ENCODE results near the gene DGLUCY.

DGLUCY gene

DNA sequence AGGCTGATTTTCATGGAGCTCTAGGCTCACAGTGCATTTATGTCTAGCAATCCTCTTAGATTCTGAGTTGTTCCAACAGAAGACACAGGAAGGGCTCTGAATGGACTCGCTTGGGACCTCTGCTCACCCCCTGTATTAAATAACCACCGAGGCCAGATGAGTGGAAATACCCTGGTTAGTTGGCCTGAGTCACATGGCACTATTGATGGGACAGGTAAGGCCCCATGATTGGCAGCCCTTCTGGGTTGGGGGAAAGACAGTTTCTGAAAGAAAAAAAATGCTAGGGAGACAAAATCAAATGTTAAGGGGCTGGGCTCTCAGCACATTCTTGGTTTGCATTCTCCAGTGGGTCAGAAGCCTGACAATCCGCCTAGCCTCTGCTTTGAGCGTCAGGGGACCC is 14.8 kb downstream of the DGLUCY start:
- DNase-seq (ENCODE audit: insufficient read length, low spot score) (no peak), FAIRE-seq (no peak)
- TF ChIP-seq SPI1 (IDR thresholded peaks at IDR 0.05; ENCODE audit: low read depth, low read length) (no peak), POLR2A (IDR thresholded peaks at IDR 0.05; ENCODE audit: low read depth, low read length) (no peak), POLR2AphosphoS5 (IDR thresholded peaks at IDR 0.05; ENCODE audit: low read depth, low read length) (no peak), TAF1 (IDR thresholded peaks at IDR 0.05; ENCODE audit: low read depth, low read length) (no peak), PAX5 (IDR thresholded peaks at IDR 0.05; ENCODE audit: insufficient read depth, low read length, severe bottlenecking) (no peak), POU2F2 (IDR thresholded peaks at IDR 0.05; ENCODE audit: low read depth, low read length) (no peak)

DNA sequence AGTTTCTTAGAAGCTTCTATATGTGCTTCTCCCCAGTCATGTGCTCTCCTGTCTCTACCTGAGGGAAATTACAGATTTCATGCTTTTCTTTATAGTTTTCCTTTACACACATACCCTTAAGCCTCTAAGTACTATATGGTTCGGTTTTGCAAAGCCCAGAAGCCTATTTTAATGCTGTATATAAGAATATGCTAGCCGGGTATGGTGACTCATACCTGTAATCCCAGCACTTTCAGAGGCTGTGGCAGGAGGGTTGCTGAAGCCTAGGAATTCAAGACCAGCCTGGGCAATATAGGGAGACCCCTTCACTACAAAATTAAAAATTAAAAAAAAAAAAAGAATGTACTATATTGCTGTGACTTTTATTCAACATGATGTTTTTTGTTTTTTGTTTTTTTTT is 15.4 kb downstream of the DGLUCY start:
- DNase-seq (ENCODE audit: insufficient read length, low spot score) (no peak), FAIRE-seq (no peak)
- TF ChIP-seq POLR2A (IDR thresholded peaks at IDR 0.05; ENCODE audit: low read depth, low read length): no peak
- TF ChIP-seq SPI1 (IDR thresholded peaks at IDR 0.05; ENCODE audit: low read depth, low read length): no peak
- TF ChIP-seq POLR2AphosphoS5 (IDR thresholded peaks at IDR 0.05; ENCODE audit: low read depth, low read length): no peak
- no peak for TF ChIP-seq POU2F2 (IDR thresholded peaks at IDR 0.05; ENCODE audit: low read depth, low read length)
- TF ChIP-seq PAX5 (IDR thresholded peaks at IDR 0.05; ENCODE audit: insufficient read depth, low read length, severe bottlenecking): no peak
- no peak for TF ChIP-seq TAF1 (IDR thresholded peaks at IDR 0.05; ENCODE audit: low read depth, low read length)

DNA sequence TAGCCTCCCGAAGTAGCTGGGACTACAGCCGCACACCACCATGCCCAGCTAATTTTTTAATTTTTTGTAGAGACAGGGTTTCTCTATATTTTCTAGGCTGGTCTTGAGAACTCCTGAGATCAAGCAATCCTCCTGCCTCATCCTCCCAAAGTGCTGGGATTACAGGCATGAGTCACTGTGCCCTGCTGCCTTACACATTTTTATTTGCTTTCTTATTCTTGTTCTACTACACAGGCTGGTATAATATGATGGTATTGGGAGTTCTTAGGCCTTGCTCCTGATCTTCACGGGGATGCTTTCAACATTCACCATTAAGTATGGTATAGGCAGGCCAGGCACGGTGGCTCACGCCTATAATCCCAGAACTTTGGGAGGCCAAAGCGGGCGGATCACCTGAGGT is 21.2 kb downstream of the DGLUCY start:
- FAIRE-seq: no peak
- TF ChIP-seq TAF1 (IDR thresholded peaks at IDR 0.05; ENCODE audit: low read depth, low read length): no peak
- no peak for TF ChIP-seq PAX5 (IDR thresholded peaks at IDR 0.05; ENCODE audit: insufficient read depth, low read length, severe bottlenecking)
- TF ChIP-seq POU2F2 (IDR thresholded peaks at IDR 0.05; ENCODE audit: low read depth, low read length): no peak
- TF ChIP-seq POLR2A (IDR thresholded peaks at IDR 0.05; ENCODE audit: low read depth, low read length): no peak
- TF ChIP-seq POLR2AphosphoS5 (IDR thresholded peaks at IDR 0.05; ENCODE audit: low read depth, low read length): no peak
- TF ChIP-seq SPI1 (IDR thresholded peaks at IDR 0.05; ENCODE audit: low read depth, low read length): no peak
- DNase-seq (ENCODE audit: insufficient read length, low spot score): no peak

DNA sequence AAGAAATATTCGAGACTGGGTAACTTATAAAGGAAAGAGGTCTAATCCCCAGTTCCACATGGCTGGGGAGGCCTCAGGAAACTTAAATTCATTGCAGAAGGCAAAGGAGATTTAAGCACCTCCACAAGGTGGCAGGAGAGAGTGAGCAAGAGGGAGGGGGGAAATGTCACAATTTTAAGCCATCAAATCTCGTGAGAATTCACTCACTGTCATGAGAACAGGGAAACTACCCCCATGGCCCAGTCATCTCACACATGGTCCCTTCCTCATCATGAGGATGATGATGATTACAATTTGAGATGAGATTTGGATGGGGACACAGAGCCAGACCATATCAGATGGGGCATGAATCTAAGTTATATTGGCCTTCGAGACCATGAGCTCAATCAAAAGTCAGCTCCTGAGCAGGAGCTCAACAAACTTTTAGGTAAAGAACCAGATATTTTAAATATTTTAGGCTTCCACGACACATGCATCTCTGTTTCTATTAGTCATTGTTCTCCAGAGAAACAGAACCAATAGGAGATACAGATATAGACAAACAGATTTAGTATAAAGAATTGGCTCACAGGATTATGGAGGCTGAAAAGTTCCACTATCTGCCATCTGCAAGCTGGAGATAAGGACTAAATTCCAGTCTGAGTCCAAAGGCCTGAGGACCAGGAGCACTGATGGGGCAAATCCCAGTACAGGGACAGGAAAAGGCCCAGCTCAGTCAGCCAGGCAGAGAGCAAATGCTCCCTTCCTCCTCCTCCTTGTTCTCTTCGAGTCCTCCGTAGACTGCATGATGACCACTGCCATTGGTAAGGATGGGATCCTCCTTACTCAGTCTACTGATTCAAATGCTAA is 24.9 kb downstream of the DGLUCY start:
- TF ChIP-seq TAF1 (IDR thresholded peaks at IDR 0.05; ENCODE audit: low read depth, low read length) (no peak), PAX5 (IDR thresholded peaks at IDR 0.05; ENCODE audit: insufficient read depth, low read length, severe bottlenecking) (no peak), POLR2AphosphoS5 (IDR thresholded peaks at IDR 0.05; ENCODE audit: low read depth, low read length) (no peak), SPI1 (IDR thresholded peaks at IDR 0.05; ENCODE audit: low read depth, low read length) (no peak)
- FAIRE-seq (no peak), DNase-seq (ENCODE audit: insufficient read length, low spot score) (no peak)

DNA sequence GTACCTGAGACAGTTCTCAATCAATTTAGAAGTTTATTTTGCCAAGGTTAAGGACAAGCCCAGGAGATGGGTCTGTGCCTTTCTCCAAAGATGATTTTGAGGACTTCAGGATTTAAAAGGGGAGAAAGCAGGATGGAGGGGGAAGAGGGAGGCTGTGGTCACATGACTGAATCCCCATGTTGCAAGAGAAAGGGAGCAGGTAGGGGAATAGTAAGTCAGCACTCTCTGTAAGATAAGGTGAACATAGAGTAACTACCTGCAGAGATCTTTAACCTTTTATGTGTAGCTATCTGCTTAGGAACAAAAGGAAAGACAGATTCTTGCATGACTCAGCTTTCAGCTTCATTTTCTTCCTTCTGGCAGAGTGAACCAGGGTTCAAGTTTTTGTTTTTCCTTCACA is 25.9 kb downstream of the DGLUCY start:
- no peak for TF ChIP-seq TAF1 (IDR thresholded peaks at IDR 0.05; ENCODE audit: low read depth, low read length)
- TF ChIP-seq PAX5 (IDR thresholded peaks at IDR 0.05; ENCODE audit: insufficient read depth, low read length, severe bottlenecking): no peak
- TF ChIP-seq SPI1 (IDR thresholded peaks at IDR 0.05; ENCODE audit: low read depth, low read length): no peak
- no peak for TF ChIP-seq POLR2A (IDR thresholded peaks at IDR 0.05; ENCODE audit: low read depth, low read length)
- TF ChIP-seq POU2F2 (IDR thresholded peaks at IDR 0.05; ENCODE audit: low read depth, low read length): no peak
- no peak for TF ChIP-seq POLR2AphosphoS5 (IDR thresholded peaks at IDR 0.05; ENCODE audit: low read depth, low read length)
- DNase-seq (ENCODE audit: insufficient read length, low spot score) (no peak), FAIRE-seq (no peak)

DNA sequence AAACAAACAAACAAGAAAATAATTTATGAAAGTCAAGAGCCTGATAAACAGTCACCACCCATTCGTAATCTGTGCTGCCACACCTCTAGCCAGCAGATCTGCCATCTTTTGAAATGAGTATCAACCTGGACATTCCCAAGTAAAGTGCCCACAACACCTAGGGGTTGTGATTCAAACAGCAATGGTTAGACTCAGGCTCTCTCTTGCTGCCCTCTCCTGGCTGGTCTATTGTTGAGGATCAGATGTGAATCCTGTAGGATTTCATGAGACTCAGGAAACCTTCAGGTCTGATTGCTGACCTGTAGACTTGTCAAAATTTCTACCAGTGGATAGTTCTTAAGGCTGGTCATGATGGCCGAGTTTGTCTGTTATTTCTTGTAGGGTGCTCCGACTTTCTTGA is 26.8 kb downstream of the DGLUCY start:
- DNase-seq (ENCODE audit: insufficient read length, low spot score) (no peak), FAIRE-seq (no peak)
- TF ChIP-seq PAX5 (IDR thresholded peaks at IDR 0.05; ENCODE audit: insufficient read depth, low read length, severe bottlenecking): no peak
- TF ChIP-seq TAF1 (IDR thresholded peaks at IDR 0.05; ENCODE audit: low read depth, low read length): no peak
- TF ChIP-seq POU2F2 (IDR thresholded peaks at IDR 0.05; ENCODE audit: low read depth, low read length): no peak
- no peak for TF ChIP-seq POLR2A (IDR thresholded peaks at IDR 0.05; ENCODE audit: low read depth, low read length)
- TF ChIP-seq SPI1 (IDR thresholded peaks at IDR 0.05; ENCODE audit: low read depth, low read length): no peak
- no peak for TF ChIP-seq POLR2AphosphoS5 (IDR thresholded peaks at IDR 0.05; ENCODE audit: low read depth, low read length)

DNA sequence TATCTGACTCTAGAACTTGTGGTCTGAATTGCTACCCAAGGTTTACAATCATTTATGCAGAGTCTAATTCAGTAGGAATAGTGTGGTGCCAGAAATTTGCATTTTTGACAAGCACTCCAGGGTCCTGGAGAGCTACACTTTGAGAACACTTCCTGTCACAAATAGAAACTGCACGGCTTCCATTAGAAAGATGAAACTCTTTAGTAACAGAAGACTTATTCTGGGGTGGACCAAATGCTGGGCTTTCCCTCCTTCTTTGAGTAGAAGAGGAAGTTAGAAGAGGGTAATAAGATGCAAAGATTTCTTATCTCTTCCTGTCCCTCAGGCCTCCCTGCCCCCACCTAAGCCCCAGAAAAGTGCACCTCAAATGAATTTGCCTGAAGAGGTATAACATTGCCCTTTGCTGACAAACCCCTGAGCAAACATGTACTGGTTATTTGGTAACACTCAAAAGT is 28.4 kb downstream of the DGLUCY start:
- FAIRE-seq: peak; percentile 55

DNA sequence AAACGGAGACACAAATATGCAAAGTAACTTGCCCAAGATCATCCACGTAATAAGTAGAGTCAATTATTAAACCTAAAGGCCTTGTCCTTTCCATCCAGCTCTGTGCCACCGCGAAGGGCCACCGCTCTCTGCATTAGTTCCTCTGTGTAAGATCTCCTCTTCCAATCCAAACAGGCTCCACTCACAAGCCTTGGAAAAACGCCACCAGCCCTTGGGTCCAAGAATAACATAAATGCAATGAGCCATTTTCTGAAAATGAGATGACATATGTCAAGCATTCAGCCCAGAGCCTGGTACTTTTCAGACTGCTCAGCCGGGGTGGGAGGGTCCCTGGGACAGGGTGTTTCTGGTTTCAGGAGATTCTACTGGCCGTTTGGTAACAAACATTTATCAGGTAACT is 30.0 kb downstream of the DGLUCY start:
- FAIRE-seq (no peak), DNase-seq (ENCODE audit: insufficient read length, low spot score) (no peak)
- TF ChIP-seq TAF1 (IDR thresholded peaks at IDR 0.05; ENCODE audit: low read depth, low read length) (no peak), POLR2AphosphoS5 (IDR thresholded peaks at IDR 0.05; ENCODE audit: low read depth, low read length) (no peak), SPI1 (IDR thresholded peaks at IDR 0.05; ENCODE audit: low read depth, low read length) (no peak), POU2F2 (IDR thresholded peaks at IDR 0.05; ENCODE audit: low read depth, low read length) (no peak), POLR2A (IDR thresholded peaks at IDR 0.05; ENCODE audit: low read depth, low read length) (no peak), PAX5 (IDR thresholded peaks at IDR 0.05; ENCODE audit: insufficient read depth, low read length, severe bottlenecking) (no peak)

More for the DNA sequence above, 28.4 kb downstream of the DGLUCY start:
- DNase-seq (ENCODE audit: insufficient read length, low spot score): peak; percentile 55
- no peak for TF ChIP-seq PAX5 (IDR thresholded peaks at IDR 0.05; ENCODE audit: insufficient read depth, low read length, severe bottlenecking)
- peak; percentile 58; the same call in 1 of the 2 replicates for TF ChIP-seq POU2F2 (IDR thresholded peaks at IDR 0.05; ENCODE audit: low read depth, low read length)
- no peak for TF ChIP-seq TAF1 (IDR thresholded peaks at IDR 0.05; ENCODE audit: low read depth, low read length)
- TF ChIP-seq POLR2A (IDR thresholded peaks at IDR 0.05; ENCODE audit: low read depth, low read length): no peak
- peak; percentile 44; the same call in 1 of the 2 replicates for TF ChIP-seq SPI1 (IDR thresholded peaks at IDR 0.05; ENCODE audit: low read depth, low read length)

DNA sequence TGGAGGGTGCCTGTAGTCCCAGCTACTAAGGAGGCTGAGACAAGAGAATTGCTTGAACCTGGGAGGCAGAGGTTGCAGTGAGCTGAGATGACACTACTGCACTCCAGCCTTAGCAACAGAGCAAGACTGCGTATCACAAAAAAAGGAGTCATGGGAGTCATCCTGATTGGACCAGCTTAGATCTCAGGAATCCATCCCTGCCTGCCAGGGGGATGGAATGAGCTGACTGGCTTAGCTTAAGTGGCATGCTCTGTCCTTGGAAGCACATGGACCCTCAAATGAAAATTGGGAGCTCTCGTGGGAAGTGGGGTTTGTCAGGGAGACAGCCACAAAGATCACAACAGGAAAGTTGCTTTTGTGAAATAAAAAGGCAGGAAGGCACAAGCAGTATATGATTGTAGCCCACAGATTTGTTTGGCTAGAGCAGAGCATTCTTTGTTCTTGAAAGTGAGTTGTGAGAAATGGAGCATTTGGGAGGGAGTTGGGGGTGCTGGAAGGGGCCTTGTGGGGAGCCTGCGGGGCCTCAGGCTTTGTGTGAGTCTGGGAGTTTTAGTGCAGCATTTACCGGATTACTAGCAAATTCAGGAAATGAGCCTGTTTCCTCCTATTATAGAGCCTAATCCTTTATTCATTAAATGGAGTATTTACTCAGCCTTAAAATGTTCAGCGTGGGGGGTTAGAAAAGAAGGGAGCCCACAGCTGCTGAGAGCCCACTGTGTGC is 30.7 kb downstream of the DGLUCY start:
- TF ChIP-seq POLR2AphosphoS5 (IDR thresholded peaks at IDR 0.05; ENCODE audit: low read depth, low read length): no peak
- no peak for TF ChIP-seq PAX5 (IDR thresholded peaks at IDR 0.05; ENCODE audit: insufficient read depth, low read length, severe bottlenecking)
- no peak for TF ChIP-seq POLR2A (IDR thresholded peaks at IDR 0.05; ENCODE audit: low read depth, low read length)
- TF ChIP-seq TAF1 (IDR thresholded peaks at IDR 0.05; ENCODE audit: low read depth, low read length): no peak
- no peak for TF ChIP-seq POU2F2 (IDR thresholded peaks at IDR 0.05; ENCODE audit: low read depth, low read length)
- no peak for DNase-seq (ENCODE audit: insufficient read length, low spot score)
- FAIRE-seq: no peak

Measured in GM12891 (cell line).